Right atrium auricular region (tissue), 2 donors: ENCODE measurements around the gene PLEKHG1. TPM values are rescaled to one million over a fixed set of nuclear protein-coding genes. Genes with fewer than 3 reads are reported as not detected.

Experiments used
- DNase-seq: peaks from one replicate; pipeline ENCODE4 v3.0.0-alpha.2; 2019; ENCODE audit warnings: low spot score
- H3K27ac ChIP-seq, 2 donors: fragments of 200-600 bp; sonication (generic); 1 replicate in 1 of 2; 2 replicates in 1 of 2; pipeline ENCODE4 v1.5.1; 2016 to 2019
- H3K27me3 ChIP-seq, 2 donors: fragments of 200-600 bp; sonication (generic); one replicate each; pipeline versions ENCODE4 v1.5.1 to v1.6.0; 2017 to 2019
- H3K36me3 ChIP-seq: fragments of 200-600 bp; sonication (generic); one replicate; pipeline ENCODE4 v1.5.1; 2016
- H3K4me1 ChIP-seq, 2 donors: fragments of 200-600 bp; sonication (generic); one replicate each; pipeline versions ENCODE4 v1.5.1 to v1.6.0; 2017 to 2019
- H3K4me3 ChIP-seq, 2 donors: fragments of 200-600 bp; sonication (generic); 1 replicate in 1 of 2; 2 replicates in 1 of 2; pipeline ENCODE4 v1.5.1; 2017 to 2019; ENCODE audit warnings: mild to moderate bottlenecking in 1 of 2, moderate library complexity in 1 of 2
- H3K9me3 ChIP-seq, 2 donors: fragments of 200-600 bp; sonication (generic); one replicate each; pipeline ENCODE4 v1.5.1; 2019
- CTCF ChIP-seq, 2 donors: fragments of 200-600 bp; sonication (generic); IDR thresholded peaks; one replicate each; pipeline ENCODE4 v1.5.1; 2019; ENCODE audit warnings: antibody characterized with exemption in 2 of 2
- total RNA-seq, 2 donors: library from RNA; depleted of rRNA; stranded (reverse); fragments of >200 nt; gene quantifications; one replicate each; pipeline ENCODE4 v1.1.0, GENCODE V29; 2016

PLEKHG1 gene
- total RNA-seq, 2 donors from 2014 or later, result 10.6 to 16.7 TPM

- Histone ChIP-seq H3K27me3 (no peaks in the 10 kb centered on the region), H3K4me1 (no peaks in the 10 kb centered on the region), H3K27ac (no peak overlapping the region), H3K36me3 (no peaks in the 10 kb centered on the region), H3K4me3 (no peak overlapping the region), H3K9me3 (no peaks in the 10 kb centered on the region)
- TF ChIP-seq CTCF (IDR thresholded peaks at IDR 0.05), result no peak
- no peak for DNase-seq
Observed at GRCh38 chr6:150584596-150584995, 15.1 kb upstream of the PLEKHG1 start.

GRCh38 chr6:150586850-150587359, 12.8 kb upstream of the PLEKHG1 start:
- TF ChIP-seq CTCF (IDR thresholded peaks at IDR 0.05), result no peak
- Histone ChIP-seq H3K4me1 (no peaks in the 10 kb centered on the region), H3K27me3 (no peaks in the 10 kb centered on the region), H3K4me3 (no peak overlapping the region), H3K36me3 (no peaks in the 10 kb centered on the region), H3K9me3 (no peaks in the 10 kb centered on the region), H3K27ac (no peak overlapping the region)
- DNase-seq, result no peak

- Histone ChIP-seq H3K27ac (no peak overlapping the region), H3K4me3 (no peak overlapping the region), H3K36me3 (no peaks in the 10 kb centered on the region), H3K9me3 (no peaks in the 10 kb centered on the region), H3K27me3 (no peaks in the 10 kb centered on the region), H3K4me1 (no peaks in the 10 kb centered on the region)
- DNase-seq, result no peak
- TF ChIP-seq CTCF (IDR thresholded peaks at IDR 0.05), result no peak
Observed at GRCh38 chr6:150587637-150588036, 12.0 kb upstream of the PLEKHG1 start.

GRCh38 chr6:150588888-150589499, 10.7 kb upstream of the PLEKHG1 start:
- no peaks in the 10 kb centered on the region for H3K36me3 ChIP-seq
- no peaks in the 10 kb centered on the region for H3K9me3 ChIP-seq
- no peaks in the 10 kb centered on the region for H3K4me1 ChIP-seq
- no peak for DNase-seq
- H3K27ac ChIP-seq, result no peak overlapping the region
- no peak for TF ChIP-seq CTCF (IDR thresholded peaks at IDR 0.05)
- H3K4me3 ChIP-seq, result no peak overlapping the region
- no peaks in the 10 kb centered on the region for H3K27me3 ChIP-seq

- Histone ChIP-seq H3K9me3 (no peaks in the 10 kb centered on the region), H3K4me3 (no peak overlapping the region), H3K4me1 (no peaks in the 10 kb centered on the region), H3K27me3 (no peaks in the 10 kb centered on the region), H3K36me3 (no peaks in the 10 kb centered on the region), H3K27ac (no peak overlapping the region)
- DNase-seq, result no peak
- no peak for TF ChIP-seq CTCF (IDR thresholded peaks at IDR 0.05)
Observed at GRCh38 chr6:150589852-150590251, 9.8 kb upstream of the PLEKHG1 start.

GRCh38 chr6:150590446-150590845, 9.2 kb upstream of the PLEKHG1 start:
- Histone ChIP-seq H3K36me3 (no peaks in the 10 kb centered on the region), H3K27ac (no peak overlapping the region), H3K9me3 (no peaks in the 10 kb centered on the region), H3K4me1 (no peaks in the 10 kb centered on the region), H3K27me3 (no peaks in the 10 kb centered on the region), H3K4me3 (no peak overlapping the region)
- TF ChIP-seq CTCF (IDR thresholded peaks at IDR 0.05), result no peak
- no peak for DNase-seq
